GM18519 (cell line): Measurements from ENCODE around the gene CPNE5.
"Not testable (repeated sequence)": the region's sequence is repeated elsewhere in the genome, so short reads cannot be mapped to it uniquely, and the experiment has no call there.

Experiments used
- ATAC-seq: cut with Tn5 transposase; IDR thresholded peaks from one replicate; pipeline ENCODE4 v1.9.1; 2021; ENCODE audit warnings: mild to moderate bottlenecking, moderate library complexity; ENCODE audit not compliant: unreplicated experiment, low FRiP score

CPNE5 gene

GRCh38 chr6:36729161-36729524 lies 110.1 kb downstream of the CPNE5 start:
- no peak for ATAC-seq

GRCh38 chr6:36728289-36729160 lies 110.7 kb downstream of the CPNE5 start:
- ATAC-seq: no peak

- ATAC-seq: no peak
Measured at GRCh38 chr6:36727505-36728021, 111.7 kb downstream of the CPNE5 start.

GRCh38 chr6:36725581-36725980 lies 113.7 kb downstream of the CPNE5 start:
- no peak for ATAC-seq

DNA sequence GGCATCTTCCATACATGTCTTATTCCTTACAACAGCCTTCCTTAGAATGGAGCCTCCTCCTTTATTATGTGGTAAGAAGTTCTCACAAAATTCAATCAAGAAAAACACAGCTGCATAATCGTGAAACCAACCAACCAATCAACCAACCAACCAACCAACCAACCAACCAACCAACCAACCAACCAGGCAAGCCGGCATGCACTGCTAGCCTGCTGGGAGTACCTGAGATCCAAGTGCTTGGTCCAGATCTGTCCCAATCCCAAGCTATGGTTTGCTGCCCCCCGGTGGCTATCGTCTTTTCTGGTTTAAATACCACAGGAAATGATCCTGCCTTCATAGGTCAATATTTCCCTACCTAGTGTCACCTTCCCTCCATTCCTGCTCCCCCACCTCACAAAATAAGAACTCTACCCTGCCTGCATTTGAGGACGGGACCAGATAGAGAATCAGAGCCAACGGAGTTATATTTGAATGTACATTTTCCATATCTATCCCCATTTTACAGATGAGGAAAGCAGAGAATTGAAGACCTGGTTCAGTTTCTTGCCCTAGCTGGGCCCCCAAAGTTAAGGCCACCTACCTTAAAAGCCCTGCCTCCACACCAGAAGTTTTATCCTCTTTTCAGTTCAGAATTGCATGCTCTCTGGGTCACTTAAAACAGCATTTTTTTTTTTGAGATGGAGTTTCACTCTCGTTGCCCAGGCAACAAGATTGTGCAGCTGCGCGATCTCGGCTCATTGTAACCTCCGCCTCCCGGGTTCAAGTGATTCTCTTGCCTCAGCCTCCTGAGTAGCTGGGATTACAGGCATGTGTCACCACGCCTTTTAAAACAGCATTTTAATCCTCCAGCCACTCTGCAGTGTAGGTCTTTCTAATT lies 114.5 kb downstream of the CPNE5 start:
- ATAC-seq: no peak

DNA sequence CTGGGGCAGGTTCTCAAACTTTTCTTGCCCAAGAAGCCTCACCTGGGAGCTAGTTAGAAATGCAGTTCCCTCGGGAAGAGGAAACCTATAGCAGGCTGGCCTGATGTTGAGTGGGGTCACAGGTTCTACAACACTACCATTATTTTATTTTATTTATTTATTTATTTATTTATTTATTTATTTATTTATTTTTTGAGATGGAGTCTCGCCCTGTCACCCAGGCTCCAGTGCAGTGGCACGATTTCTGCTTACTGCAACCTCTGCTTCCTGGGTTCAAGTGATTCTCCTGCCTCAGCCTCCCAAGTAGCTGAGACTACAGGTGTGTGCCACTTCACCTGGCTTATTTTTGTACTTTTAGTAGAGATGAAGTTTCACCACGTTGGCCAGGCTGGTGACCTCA lies 115.3 kb downstream of the CPNE5 start:
- ATAC-seq: not testable (repeated sequence)

DNA sequence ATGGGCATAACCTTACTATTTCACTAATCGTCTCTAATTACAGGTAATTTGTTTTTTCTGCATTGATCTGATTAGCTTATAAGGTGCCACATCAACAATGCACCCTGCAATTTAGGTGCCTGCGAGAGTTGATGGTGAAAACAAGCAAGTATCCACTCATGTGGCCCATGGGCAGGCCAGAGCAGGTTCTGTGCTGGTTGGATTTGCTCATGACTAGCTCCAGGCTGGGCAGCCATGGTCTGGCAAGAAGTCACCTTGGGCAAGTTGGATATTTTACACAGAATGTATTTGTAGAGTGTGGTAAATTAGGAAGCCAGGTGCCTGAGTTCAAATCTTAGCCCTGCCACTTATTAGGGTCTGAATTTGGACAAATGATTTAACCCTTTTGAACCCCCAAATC lies 116.4 kb downstream of the CPNE5 start:
- no peak for ATAC-seq

DNA sequence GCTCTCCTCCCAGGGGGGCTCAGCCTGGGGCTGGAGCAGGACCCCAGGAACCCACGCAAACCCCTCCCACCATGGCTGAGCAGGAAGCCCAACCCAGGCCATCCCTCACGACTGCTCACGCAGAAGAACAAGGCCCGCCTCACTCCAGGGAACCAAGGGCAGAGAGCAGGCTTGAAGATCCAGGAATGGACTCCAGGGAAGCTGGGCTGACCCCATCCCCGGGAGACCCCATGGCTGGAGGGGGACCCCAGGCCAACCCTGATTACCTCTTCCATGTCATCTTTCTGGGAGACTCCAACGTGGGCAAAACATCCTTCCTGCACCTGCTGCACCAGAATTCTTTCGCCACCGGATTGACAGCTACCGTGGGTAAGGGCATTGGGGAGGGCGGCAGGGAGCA lies 116.9 kb downstream of the CPNE5 start:
- no peak for ATAC-seq

DNA sequence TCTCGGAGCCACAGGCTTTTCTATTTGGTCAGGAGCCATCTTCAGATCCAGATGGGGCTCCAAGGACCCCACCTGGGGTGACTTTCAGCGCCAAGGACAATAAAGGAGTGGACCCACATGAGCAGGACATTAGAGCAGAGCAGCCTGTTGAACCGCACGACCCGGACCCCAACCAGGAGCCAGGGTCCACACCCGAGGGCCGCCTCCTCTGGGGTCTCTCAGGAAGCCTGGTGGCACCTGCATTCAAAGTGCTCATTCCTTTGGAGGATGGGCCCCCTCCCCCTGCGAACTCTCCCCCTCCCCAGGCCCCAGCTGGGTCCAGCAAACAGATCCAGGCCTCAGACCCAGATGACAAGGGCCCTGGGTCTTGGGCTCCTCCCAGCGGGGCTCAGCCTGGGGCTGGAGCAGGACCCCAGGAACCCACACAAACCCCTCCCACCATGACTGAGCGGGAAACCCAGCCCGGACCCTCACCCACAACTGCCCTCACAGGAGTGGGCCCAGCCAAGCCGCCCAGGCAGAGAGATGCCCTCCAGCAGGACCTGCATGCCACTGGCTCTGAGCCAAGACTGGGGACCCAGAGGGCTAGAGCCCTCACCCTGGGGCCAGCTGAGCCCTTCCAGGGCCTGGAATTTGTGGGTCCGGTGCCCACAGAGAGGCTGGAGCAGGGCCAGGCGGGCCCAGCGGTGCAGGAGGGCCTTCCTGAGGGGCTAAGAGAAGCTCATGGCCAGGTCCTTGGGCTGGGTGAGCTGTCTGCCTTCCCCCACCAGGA lies 117.7 kb downstream of the CPNE5 start:
- no peak for ATAC-seq

GRCh38 chr6:36720251-36721141 lies 118.7 kb downstream of the CPNE5 start:
- no peak for ATAC-seq

- ATAC-seq: no peak
Measured at GRCh38 chr6:36719126-36719525, 120.1 kb downstream of the CPNE5 start.

DNA sequence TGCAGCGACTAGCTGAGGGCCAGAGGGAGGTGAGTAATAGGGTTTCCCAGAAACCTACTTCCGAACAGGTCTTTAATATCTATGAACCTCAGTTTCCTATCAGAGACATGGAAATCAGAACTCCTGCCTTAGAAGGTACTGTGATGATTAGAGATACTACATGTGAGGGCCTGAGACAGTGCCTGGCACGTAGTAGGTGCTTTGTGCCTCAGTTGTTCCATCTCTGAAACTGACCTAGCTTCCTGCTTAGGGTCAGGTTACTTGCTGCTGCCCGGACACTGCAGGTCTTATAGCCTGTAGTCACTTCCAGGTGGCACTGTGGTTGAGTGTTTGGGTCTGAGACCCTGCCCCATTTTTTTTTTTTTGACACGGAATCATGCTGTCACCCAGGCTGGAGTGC lies 120.7 kb downstream of the CPNE5 start:
- ATAC-seq: no peak

GRCh38 chr6:36717871-36718540 lies 121.2 kb downstream of the CPNE5 start:
- ATAC-seq: no peak

DNA sequence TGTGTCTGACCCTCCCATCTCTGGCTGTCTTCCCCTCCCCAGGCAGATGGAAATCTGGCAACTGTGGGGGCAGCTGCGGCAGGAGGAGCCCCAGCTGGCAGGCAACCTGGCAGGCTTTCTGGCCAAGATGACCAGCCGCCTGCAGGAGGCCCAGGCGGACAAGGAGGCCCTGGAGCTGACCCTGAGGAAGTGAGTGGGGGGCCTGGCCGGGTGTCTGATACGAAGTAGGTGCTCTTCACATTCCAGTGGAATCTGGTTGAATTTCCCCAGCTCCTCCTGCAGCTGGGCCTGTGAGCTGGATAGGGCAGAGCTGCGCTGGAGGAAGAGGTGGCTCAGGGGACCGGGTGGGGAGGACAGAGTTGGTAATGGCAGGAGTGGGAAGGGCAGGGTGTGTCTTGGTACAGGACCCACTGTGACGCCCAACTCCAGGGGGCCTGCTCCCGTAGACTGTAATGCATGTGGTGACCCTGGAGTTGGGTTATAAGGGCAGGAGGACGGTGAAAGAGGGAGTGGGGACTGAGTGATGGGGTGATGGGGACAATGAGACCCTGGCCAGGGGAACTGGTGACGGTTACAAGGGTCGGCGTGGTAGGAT lies 121.9 kb downstream of the CPNE5 start:
- ATAC-seq: no peak

DNA sequence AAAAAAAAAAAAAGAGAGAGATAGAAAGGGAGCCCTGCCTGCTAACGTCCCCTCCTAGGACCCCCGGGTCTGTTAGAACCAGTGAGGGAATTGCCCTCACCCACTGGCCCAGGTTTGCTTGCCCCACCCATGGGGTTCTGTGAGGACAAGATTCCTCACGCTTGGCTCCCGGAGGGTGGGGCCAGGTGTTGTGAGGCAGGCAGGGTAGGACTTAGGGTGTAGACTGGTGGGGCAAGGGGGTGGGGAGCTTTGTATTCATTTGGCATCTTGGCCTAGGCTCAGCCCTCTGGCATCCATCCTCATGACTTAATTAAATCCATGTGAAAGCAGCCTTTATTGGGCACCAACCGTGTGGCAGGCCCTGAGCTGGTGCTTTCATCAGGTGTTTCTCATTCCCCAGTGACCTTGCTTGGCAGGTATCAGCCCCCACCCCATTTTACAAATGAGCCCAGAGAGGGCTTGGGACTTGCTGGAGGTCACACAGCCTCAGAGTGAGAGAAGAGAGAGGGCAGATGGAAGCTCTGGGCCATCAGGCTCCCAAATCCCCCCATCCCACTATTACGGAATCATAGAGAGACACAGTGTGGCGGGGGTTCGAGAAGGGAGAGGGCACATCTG lies 122.7 kb downstream of the CPNE5 start:
- no peak for ATAC-seq

DNA sequence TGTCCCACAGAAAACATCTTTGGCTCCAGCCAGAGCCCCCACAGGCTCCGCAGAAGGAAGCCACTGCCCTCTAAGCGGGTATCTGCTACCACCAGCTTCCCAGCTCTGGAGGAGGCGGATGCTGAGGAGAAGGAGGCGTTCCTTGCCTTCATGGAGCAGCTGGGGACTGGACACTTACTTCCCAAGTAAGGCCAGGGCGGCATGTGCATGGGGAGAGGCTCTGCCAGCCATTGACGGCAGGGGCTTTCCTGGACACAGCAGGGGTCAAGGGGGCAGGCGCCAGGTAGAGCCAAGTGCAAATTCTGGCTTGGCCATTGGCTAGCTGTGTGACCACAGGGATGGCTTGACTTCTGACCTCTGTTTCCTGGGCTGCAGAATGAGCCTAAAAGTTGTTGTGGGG lies 123.8 kb downstream of the CPNE5 start:
- no peak for ATAC-seq

DNA sequence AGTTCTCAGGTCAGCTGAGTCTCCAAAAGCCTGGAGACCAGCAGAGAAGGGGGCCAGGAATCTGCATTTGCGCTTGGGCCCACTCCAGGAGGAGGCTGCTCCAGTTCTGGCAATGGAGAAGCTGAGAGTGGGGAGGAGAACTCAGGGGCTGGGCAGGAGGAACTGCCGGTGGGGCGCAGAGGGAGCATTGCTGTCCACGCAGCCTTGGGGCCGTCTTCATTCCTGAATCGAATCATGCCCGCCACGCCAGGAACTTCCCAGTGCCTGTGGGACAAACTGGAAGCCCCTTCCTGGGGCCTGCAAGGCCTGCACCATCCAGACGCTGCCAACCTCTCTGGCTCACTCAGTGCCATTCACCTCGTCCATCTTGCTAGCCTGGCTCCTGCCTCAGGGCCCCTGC lies 124.7 kb downstream of the CPNE5 start:
- no peak for ATAC-seq

DNA sequence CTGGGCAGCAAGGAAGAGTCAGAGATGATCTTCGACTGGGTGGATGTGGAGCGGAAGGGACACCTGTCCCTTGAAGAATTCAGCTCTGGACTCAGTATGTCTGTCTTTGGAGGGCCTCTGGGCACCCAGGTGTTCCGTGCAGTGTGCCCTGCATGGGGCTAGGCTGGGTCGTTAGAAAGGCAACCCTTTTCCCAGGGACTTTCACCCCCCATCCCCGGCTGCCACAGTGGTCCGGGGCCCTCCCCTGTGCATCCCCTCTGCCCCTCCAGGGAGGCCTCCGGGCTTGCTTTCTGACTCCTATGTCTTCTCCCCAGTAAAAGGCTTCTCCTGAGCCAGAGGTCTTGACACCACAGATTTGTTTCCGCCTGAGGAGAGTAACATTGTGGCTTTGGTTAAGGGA lies 125.4 kb downstream of the CPNE5 start:
- ATAC-seq: no peak
